GM13976 (cell line): ENCODE data around the gene FLYWCH2.

Experiments
- DNase-seq: peaks from one replicate; pipeline ENCODE4 v3.0.0; 2012; ENCODE audit warnings: low spot score
- in situ Hi-C: fragments of 300-500 bp; cut with MboI; formaldehyde crosslinking; loops from one replicate; pipeline ENCODE4 v1.12.0; 2022; ENCODE audit warnings: low sequenced_read_pairs, mixed read lengths, inconsistent platforms; ENCODE audit not compliant: unreplicated experiment
- TF ChIP-seq, protein P1 (sequence below): IDR thresholded peaks from 2 replicates; pipeline ENCODE4 v1.5.1; 2012; ENCODE audit warnings: borderline replicate concordance, mild to moderate bottlenecking; ENCODE audit not compliant: insufficient read depth; ENCODE audit errors: extremely low read depth, missing control alignments, control extremely low read depth

Gene FLYWCH2

DNA sequence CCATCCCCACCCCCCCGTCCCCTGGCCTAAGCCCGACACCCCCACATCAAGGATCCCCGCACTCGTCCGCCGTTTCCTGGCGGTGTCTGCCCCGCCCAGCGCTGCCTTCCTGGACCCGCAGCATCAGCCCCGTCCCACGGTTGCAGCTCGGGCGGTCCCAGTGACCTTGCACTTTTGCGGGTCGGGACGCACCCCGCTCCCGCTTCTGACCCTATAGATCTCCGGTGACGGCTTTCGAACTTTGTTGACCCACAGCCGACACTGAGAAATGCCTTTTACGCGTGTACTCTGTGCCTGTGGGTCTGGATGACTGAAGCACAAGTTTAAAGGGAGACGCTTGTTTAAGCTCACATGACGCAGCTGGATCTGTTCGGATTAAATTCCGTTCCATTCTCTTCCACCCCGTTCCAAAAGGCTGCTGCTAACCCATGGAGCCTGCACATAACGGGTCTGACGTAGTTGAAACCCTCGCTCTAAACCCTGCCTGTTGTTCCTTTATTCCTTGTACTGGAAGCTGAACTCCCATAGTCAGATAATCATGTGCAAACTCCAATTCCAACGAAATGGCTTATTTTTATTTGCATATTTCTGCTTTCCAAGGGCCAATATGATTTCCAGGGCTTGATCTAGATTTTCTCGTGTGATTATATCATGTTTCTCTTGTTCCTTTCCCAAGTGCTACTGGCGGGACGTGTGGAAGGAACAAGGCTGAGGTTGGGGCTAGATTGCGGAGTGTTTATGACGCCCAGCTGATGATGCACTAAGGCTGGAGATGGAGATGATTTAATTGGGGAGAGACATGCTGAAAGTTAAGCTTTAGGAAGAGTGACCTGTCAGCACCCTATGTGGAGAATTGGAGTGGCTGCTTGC is 29.6 kb downstream of the FLYWCH2 start:
- TF ChIP-seq, protein P1, sequence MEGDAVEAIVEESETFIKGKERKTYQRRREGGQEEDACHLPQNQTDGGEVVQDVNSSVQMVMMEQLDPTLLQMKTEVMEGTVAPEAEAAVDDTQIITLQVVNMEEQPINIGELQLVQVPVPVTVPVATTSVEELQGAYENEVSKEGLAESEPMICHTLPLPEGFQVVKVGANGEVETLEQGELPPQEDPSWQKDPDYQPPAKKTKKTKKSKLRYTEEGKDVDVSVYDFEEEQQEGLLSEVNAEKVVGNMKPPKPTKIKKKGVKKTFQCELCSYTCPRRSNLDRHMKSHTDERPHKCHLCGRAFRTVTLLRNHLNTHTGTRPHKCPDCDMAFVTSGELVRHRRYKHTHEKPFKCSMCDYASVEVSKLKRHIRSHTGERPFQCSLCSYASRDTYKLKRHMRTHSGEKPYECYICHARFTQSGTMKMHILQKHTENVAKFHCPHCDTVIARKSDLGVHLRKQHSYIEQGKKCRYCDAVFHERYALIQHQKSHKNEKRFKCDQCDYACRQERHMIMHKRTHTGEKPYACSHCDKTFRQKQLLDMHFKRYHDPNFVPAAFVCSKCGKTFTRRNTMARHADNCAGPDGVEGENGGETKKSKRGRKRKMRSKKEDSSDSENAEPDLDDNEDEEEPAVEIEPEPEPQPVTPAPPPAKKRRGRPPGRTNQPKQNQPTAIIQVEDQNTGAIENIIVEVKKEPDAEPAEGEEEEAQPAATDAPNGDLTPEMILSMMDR, result no peak
- in situ Hi-C loops, result no loop called here

DNA sequence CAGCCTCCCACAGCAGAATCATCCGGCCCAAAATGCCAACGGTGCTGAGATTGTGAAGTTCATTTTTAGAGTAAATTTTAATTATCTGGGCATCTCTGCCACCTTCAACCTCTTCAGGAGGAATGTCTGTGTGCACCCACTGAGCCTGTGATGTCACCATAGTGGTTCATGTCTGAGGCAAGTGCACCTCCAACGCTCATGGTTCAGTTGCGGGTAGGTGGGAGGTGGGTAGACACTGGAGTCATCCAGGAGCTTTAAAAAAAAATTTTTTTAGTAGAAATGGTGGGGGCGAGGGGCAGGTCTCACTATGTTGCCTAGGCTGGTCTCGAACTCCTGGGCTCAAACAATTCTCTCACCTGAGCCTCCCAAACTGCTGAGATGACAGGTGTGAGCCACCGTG is 30.6 kb downstream of the FLYWCH2 start:
- DNase-seq, result no peak
- in situ Hi-C loops, result no loop called here
- TF ChIP-seq, protein P1, result no peak

More for the DNA sequence above, 29.6 kb downstream of the FLYWCH2 start:
- DNase-seq, result no peak

DNA sequence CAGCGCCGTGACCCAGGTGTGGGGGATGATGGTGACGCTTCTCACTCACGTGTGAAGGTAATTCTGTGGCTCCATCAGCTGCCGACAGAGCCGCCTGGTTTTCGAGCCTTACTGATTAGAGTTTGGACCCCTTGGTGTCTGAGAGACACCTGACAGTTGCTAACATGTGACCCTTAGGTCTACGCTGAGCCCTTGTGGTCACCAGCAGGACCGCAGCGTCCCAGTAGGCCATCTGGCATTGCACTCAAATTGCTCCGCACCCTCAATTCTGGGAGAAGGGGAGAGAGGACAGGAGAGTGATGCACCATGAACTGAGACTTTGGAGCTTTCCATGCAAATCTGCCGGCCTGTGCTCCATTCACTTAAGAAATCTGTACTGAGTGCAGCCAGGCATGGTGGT is 31.2 kb downstream of the FLYWCH2 start:
- in situ Hi-C loops, result no loop called here
- DNase-seq, result no peak
- TF ChIP-seq, protein P1, result no peak

DNA sequence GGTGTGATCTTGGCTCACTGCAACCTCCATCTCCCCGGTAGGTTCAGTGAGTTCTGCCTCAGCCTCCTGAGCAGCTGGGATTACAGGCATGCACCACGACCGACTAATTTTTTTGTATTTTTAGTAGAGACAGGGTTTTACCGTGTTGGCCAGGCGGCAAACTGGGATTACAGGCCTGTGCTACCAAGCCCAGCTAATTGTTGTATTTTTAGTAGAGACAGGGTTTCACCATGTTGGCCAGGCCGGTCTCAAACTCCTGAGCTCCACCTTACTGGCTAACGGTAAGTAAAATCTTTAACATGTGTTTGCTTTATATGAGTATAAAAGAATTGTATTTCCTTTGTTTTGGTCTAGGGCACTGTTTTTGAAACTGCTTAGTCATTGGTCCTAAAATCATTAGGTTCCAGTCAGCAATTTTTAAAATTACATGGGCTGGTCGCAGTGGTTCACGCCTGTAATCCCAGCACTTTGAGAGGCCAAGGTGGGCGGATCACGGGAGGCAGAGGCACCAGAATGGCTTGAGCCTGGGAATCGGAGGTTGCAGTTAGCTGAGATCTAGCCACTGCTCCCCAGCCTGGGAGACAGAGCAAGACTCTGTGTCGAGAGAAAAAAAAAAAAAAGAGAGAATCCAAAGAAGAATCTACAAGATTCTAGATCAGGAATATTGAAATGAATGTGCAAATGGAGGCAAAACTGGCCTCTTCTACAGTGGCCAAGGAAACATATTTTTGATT is 32.3 kb downstream of the FLYWCH2 start:
- in situ Hi-C loops, result no loop called here
- TF ChIP-seq, protein P1, result no peak
- DNase-seq, result no peak

DNA sequence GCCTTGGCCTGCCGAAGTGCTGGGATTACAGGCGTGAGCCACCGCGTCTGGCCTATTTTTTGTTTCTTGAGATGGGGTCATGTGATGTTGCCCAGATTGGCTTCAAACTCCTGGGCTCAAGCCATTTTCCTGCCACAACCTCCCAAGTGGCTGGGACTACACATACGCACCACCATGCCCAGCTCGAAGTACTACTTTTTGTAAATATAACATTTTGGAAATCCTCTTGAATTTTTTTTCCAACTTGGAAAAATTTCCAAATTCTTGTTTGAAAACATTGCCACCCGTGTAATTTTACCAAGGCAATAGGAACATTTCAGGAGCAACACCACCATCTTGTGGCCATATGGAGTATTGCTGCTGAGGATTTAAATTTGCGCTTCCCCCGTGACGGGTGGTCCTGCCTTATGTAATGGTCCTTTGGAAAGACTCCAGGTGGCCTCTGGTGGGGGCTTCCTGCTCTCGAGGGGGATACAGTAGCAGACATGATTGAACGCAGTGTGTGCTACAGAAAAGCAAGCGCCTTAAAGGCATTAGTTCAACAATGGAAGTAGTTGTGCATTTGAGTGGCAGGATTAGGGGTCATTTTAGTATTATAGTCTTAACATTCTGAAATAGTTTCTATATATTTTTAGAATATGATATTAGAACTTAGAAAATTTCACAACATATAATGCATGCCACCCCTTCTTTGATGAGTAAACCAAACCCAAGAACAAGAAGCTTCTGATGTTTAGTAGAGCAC is 36.7 kb downstream of the FLYWCH2 start:
- TF ChIP-seq, protein P1, result peak; percentile 76
- in situ Hi-C loops, result no loop called here
- DNase-seq, result peak; percentile 67

DNA sequence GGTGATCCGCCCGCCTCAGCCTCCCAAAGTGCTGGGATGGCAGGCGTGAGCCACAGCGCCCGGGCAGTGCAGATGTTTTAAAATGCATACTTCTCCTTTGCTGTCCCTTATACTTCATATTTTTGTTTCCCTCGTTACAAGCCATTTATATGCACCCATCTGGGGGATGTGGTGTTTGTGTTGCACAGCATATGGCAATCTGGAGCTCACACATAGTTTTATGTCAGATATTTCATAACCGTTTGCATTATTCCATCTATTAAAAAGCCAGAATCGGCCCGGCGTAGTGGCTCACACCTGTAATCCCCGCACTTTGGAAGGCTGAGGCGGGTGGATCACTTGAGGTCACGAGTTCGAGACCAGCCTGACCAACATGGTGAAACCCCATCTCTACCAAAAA is 40.5 kb downstream of the FLYWCH2 start:
- TF ChIP-seq, protein P1, result no peak
- in situ Hi-C loops, result no loop called here
- DNase-seq, result no peak
